ENCODE results near the gene EGFR. TPM values are rescaled to one million over a fixed set of nuclear protein-coding genes. Genes with fewer than 3 reads are reported as not detected.

The EGFR gene
- total and polyA plus RNA-seq, 9 donors: 13.0 to 54.6 (median 41.7) TPM

- Histone ChIP-seq H3K27ac (no peak overlapping the region), H3K36me3 (no peaks in the 10 kb centered on the region), H3K4me1 (ENCODE audit: insufficient read depth) (no peaks in the 10 kb centered on the region), H3K4me3 (no peak overlapping the region), H3K27me3 (no peaks in the 10 kb centered on the region), H3K9me3 (no peaks in the 10 kb centered on the region)
- WGBS, 3 donors: 82 to 91% (median 83%) methylated on average over 35 to 37 of the region's 37 CpGs
- no peak for DNase-seq
- TF ChIP-seq POLR2A (IDR thresholded peaks at IDR 0.05) (no peak), EP300 (IDR thresholded peaks at IDR 0.05) (no peak), CTCF (IDR thresholded peaks at IDR 0.05) (no peak)
- intact Hi-C loops (cut with DNase I): no loop called here
Observed at GRCh38 chr7:55005241-55005851, 13.5 kb upstream of the EGFR start.

GRCh38 chr7:55006499-55006898, 12.3 kb upstream of the EGFR start:
- 76 to 80% (median 78%) methylated on average over 11 of the region's 11 CpGs for WGBS, 3 donors
- intact Hi-C loops (cut with DNase I): no loop called here
- H3K27me3 ChIP-seq: no peaks in the 10 kb centered on the region
- no peak overlapping the region for H3K4me3 ChIP-seq
- no peak for DNase-seq
- no peaks in the 10 kb centered on the region for H3K9me3 ChIP-seq
- H3K4me1 ChIP-seq (ENCODE audit: insufficient read depth): no peaks in the 10 kb centered on the region
- no peak overlapping the region for H3K27ac ChIP-seq
- TF ChIP-seq EP300 (IDR thresholded peaks at IDR 0.05): no peak
- TF ChIP-seq CTCF (IDR thresholded peaks at IDR 0.05): no peak
- TF ChIP-seq POLR2A (IDR thresholded peaks at IDR 0.05): no peak
- no peaks in the 10 kb centered on the region for H3K36me3 ChIP-seq

DNA sequence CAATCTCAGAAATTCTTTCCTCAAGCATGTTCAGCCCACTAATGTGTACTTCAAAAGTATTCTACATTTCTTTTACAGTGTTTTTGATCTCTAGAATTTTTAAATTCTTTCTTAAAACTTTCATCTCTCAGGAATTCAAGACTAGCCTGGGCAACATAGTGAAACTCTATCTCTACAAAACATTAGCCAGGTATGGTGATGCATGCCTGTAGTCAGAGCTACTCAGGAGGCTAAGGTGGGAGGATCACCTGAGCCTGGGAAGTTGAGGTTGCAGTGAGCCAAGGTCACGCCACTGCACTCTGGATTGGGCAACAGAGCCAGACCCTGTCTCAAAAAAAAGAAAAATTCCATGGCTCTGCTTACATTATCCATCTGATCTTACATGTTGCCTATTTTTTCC, 5.0 kb upstream of the EGFR start:
- Histone ChIP-seq H3K36me3 (no peaks in the 10 kb centered on the region), H3K4me1 (ENCODE audit: insufficient read depth) (no peaks in the 10 kb centered on the region), H3K27ac (no peak overlapping the region), H3K27me3 (no peaks in the 10 kb centered on the region), H3K9me3 (no peaks in the 10 kb centered on the region), H3K4me3 (no peak overlapping the region)
- WGBS, 3 donors: 90 to 97% (median 96%) methylated on average over 1 of the region's 1 CpG
- no peak for TF ChIP-seq EP300 (IDR thresholded peaks at IDR 0.05)
- no peak for TF ChIP-seq CTCF (IDR thresholded peaks at IDR 0.05)
- TF ChIP-seq POLR2A (IDR thresholded peaks at IDR 0.05): no peak
- DNase-seq: no peak
- intact Hi-C loops (cut with DNase I): loop anchor here in 3 of 4 donors (10.0 kb wide), 2 partner anchors 229 to 241 kb away; no protein-coding TSS in a partner anchor

DNA sequence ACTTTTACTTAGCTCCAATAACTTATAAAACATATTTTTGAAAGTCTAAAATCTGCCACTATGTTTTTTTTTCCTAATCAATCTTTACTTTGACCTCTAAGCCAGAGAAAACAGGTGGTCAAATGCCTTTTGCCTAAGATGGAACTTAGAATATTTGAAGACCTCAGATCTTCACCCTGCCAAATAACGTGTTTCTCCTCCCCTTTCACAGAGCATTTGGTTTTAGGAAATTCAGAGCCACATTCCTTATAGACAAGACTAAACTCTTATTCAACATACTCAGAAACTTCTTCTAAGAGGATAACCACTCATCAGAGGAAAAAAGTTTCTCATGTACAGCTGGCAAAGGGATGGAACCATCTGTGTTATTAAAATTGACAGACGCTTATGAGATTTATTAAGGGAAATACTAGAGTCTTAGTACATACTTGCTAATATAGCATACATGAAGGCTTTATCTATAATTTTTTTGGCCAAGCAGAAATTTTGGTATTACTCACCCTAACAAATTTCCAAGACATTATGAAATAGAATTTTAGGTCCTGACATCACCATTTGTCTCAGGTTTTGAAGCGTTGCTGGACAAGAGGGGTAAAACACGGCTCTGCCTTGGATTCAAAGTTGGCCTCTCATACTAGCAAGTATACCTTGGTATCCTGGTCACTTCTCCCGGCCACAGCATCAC, 2.6 kb upstream of the EGFR start:
- intact Hi-C loops (cut with DNase I): loop anchor here in 3 of 4 donors (10.0 kb wide), 2 partner anchors 231 to 239 kb away; no protein-coding TSS in a partner anchor
- WGBS, 3 donors: 72 to 79% (median 77%) methylated on average over 5 of the region's 5 CpGs
- H3K4me3 ChIP-seq: no peak overlapping the region
- H3K4me1 ChIP-seq (ENCODE audit: insufficient read depth): peaks cover 4% of the 10 kb centered on the region
- H3K27me3 ChIP-seq: no peaks in the 10 kb centered on the region
- H3K27ac ChIP-seq: no peak overlapping the region
- no peaks in the 10 kb centered on the region for H3K9me3 ChIP-seq
- no peaks in the 10 kb centered on the region for H3K36me3 ChIP-seq
- DNase-seq: no peak
- no peak for TF ChIP-seq POLR2A (IDR thresholded peaks at IDR 0.05)
- no peak for TF ChIP-seq CTCF (IDR thresholded peaks at IDR 0.05)
- TF ChIP-seq EP300 (IDR thresholded peaks at IDR 0.05): no peak
